Suprapubic skin (tissue), 4 donors: ENCODE results near the gene ADCY9. TPM values are rescaled to one million over a fixed set of nuclear protein-coding genes. Genes with fewer than 3 reads are reported as not detected.
A peak's percentile ranks its signal among the peaks of the same experiment; 100 is the strongest.
"Not testable (repeated sequence)": the region's sequence is repeated elsewhere in the genome, so short reads cannot be mapped to it uniquely, and the experiment has no call there.

Experiments used
- DNase-seq, 2 donors: peaks; one replicate each; pipeline ENCODE4 v3.0.0-alpha.2; 2019; ENCODE audit warnings: low spot score in 2 of 2
- H3K27ac ChIP-seq: fragments of 200-600 bp; sonication (generic); one replicate; pipeline ENCODE4 v1.5.1; 2019
- H3K27me3 ChIP-seq: fragments of 200-600 bp; sonication (generic); one replicate; pipeline ENCODE4 v1.5.1; 2019
- H3K36me3 ChIP-seq: fragments of 200-600 bp; sonication (generic); one replicate; pipeline ENCODE4 v1.5.1; 2019
- H3K4me1 ChIP-seq: fragments of 200-600 bp; sonication (generic); one replicate; pipeline ENCODE4 v1.5.1; 2019
- H3K4me3 ChIP-seq: fragments of 200-600 bp; sonication (generic); one replicate; pipeline ENCODE4 v1.5.1; 2019; ENCODE audit warnings: mild to moderate bottlenecking
- H3K9me3 ChIP-seq: fragments of 200-600 bp; sonication (generic); one replicate; pipeline ENCODE4 v1.5.1; 2019
- CTCF ChIP-seq, 2 donors: fragments of 200-600 bp in 1 of 2; fragments of 450-650 bp in 1 of 2; sonication (generic) in 1 of 2; IDR thresholded peaks; one replicate each; pipeline ENCODE4 v1.5.1; 2016 to 2019; ENCODE audit warnings: antibody characterized with exemption in 2 of 2, mild to moderate bottlenecking in 1 of 2, moderate library complexity in 1 of 2
- EP300 ChIP-seq: sonication (generic); formaldehyde crosslinking; IDR thresholded peaks from one replicate; pipeline ENCODE4 v1.6.1; 2017; ENCODE audit warnings: antibody characterized with exemption
- POLR2A ChIP-seq, 2 donors: fragments of 450-650 bp; IDR thresholded peaks; one replicate each; pipeline ENCODE4 v1.6.1; 2017; ENCODE audit warnings: antibody characterized with exemption in 2 of 2, mild to moderate bottlenecking in 2 of 2, moderate library complexity in 2 of 2
- POLR2AphosphoS5 ChIP-seq, 3 donors: sonication (generic); formaldehyde crosslinking; IDR thresholded peaks; one replicate each; pipeline ENCODE4 v1.6.1; 2017; ENCODE audit warnings: antibody characterized with exemption in 3 of 3
- WGBS: methylation state at CpG from one replicate; pipeline ENCODE4 v1.1.5; 2018; 5-methylcytosine and 5-hydroxymethylcytosine counted together
- total RNA-seq, 4 donors: library from RNA; depleted of rRNA; stranded (reverse); fragments of >200 nt; gene quantifications; one replicate each; pipeline ENCODE4 v1.1.0, GENCODE V29; 2016

Gene ADCY9
- total RNA-seq, 4 donors from 2014 or later: 21.5 to 27.2 (median 26.4) TPM

GRCh38 chr16:3937066-3937875 lies 179.0 kb downstream of the ADCY9 start:
- Histone ChIP-seq H3K27ac (no peak overlapping the region), H3K4me1 (peaks cover 9% of the 10 kb centered on the region), H3K9me3 (no peaks in the 10 kb centered on the region), H3K4me3 (no peak overlapping the region), H3K36me3 (no peaks in the 10 kb centered on the region), H3K27me3 (no peaks in the 10 kb centered on the region)
- 90% methylated on average over 13 of the region's 13 CpGs for WGBS
- peak in 1 of 2 donors; percentile 67 for DNase-seq
- no peak for TF ChIP-seq EP300
- TF ChIP-seq POLR2AphosphoS5 (IDR thresholded peaks at IDR 0.05): no peak
- TF ChIP-seq CTCF (IDR thresholded peaks at IDR 0.05): no peak
- TF ChIP-seq POLR2A (IDR thresholded peaks at IDR 0.05): no peak

- no peak for TF ChIP-seq POLR2AphosphoS5 (IDR thresholded peaks at IDR 0.05)
- no peak for TF ChIP-seq POLR2A (IDR thresholded peaks at IDR 0.05)
- TF ChIP-seq CTCF (IDR thresholded peaks at IDR 0.05): no peak
- no peak for TF ChIP-seq EP300
- Histone ChIP-seq H3K4me3 (no peak overlapping the region), H3K27ac (no peak overlapping the region), H3K9me3 (no peaks in the 10 kb centered on the region), H3K36me3 (no peaks in the 10 kb centered on the region), H3K4me1 (peaks cover 9% of the 10 kb centered on the region), H3K27me3 (no peaks in the 10 kb centered on the region)
- WGBS: 88% methylated on average over 1 of the region's 4 CpGs
- DNase-seq: peak in 1 of 2 donors; percentile 26
Observed at GRCh38 chr16:3935921-3936320, 180.3 kb downstream of the ADCY9 start.

- TF ChIP-seq EP300: no peak
- no peak for TF ChIP-seq POLR2AphosphoS5 (IDR thresholded peaks at IDR 0.05)
- no peak for TF ChIP-seq CTCF (IDR thresholded peaks at IDR 0.05)
- no peak for TF ChIP-seq POLR2A (IDR thresholded peaks at IDR 0.05)
- H3K4me1 ChIP-seq: peaks cover 9% of the 10 kb centered on the region
- no peak overlapping the region for H3K4me3 ChIP-seq
- no peaks in the 10 kb centered on the region for H3K27me3 ChIP-seq
- H3K27ac ChIP-seq: no peak overlapping the region
- WGBS: 86% methylated on average over 13 of the region's 13 CpGs
- DNase-seq: peak in 1 of 2 donors; percentile 20
- no peaks in the 10 kb centered on the region for H3K9me3 ChIP-seq
- H3K36me3 ChIP-seq: no peaks in the 10 kb centered on the region
Observed at GRCh38 chr16:3934491-3935181, 181.6 kb downstream of the ADCY9 start.

- not testable (repeated sequence) for H3K4me1 ChIP-seq, H3K36me3 ChIP-seq, DNase-seq, H3K4me3 ChIP-seq, H3K9me3 ChIP-seq, H3K27ac ChIP-seq, H3K27me3 ChIP-seq
- 97% methylated on average over 2 of the region's 2 CpGs for WGBS
Observed at GRCh38 chr16:3927147-3927546, 189.1 kb downstream of the ADCY9 start.

- no peaks in the 10 kb centered on the region for H3K36me3 ChIP-seq
- H3K9me3 ChIP-seq: no peaks in the 10 kb centered on the region
- H3K27me3 ChIP-seq: peaks cover 12% of the 10 kb centered on the region
- H3K27ac ChIP-seq: no peak overlapping the region
- H3K4me3 ChIP-seq: no peak overlapping the region
- DNase-seq: no peak
- TF ChIP-seq POLR2A (IDR thresholded peaks at IDR 0.05) (no peak), EP300 (no peak), CTCF (IDR thresholded peaks at IDR 0.05) (no peak), POLR2AphosphoS5 (IDR thresholded peaks at IDR 0.05) (no peak)
- H3K4me1 ChIP-seq: no peaks in the 10 kb centered on the region
Observed at GRCh38 chr16:3924763-3925162, 191.5 kb downstream of the ADCY9 start.
